PC-9 (cell line): ENCODE data around the gene CNPY3.

Experiments used
- EZH2 ChIP-seq: fragments of 200-600 bp; sonication (generic); IDR thresholded peaks from 2 replicates; pipeline ENCODE4 v1.8.0; 2017; ENCODE audit warnings: antibody characterized with exemption, low read depth
- TF ChIP-seq, protein P1 (sequence below): fragments of 200-600 bp; sonication (generic); conservative IDR thresholded peaks from 2 replicates; pipeline ENCODE4 v1.6.1; 2017; ENCODE audit warnings: mixed run types, antibody characterized with exemption, mild to moderate bottlenecking, moderate library complexity

DNA sequence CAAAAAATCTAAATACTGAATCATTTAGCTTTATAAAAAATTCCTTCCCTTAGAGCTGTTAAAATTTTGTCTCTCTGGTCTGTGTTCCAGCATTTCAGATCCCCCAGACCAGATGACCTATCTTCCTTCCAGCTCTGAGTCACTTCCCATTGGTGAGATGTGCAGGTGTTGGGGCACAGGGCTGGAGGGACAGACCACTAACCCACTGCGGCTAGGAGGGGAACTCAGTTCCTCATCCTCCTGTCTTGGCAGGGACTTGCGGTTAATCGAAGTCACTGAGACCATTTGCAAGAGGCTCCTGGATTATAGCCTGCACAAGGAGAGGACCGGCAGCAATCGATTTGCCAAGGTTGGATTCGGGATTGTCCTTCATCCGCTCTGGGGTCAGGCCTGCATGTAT is 6.0 kb downstream of the CNPY3 start:
- TF ChIP-seq, protein P1, sequence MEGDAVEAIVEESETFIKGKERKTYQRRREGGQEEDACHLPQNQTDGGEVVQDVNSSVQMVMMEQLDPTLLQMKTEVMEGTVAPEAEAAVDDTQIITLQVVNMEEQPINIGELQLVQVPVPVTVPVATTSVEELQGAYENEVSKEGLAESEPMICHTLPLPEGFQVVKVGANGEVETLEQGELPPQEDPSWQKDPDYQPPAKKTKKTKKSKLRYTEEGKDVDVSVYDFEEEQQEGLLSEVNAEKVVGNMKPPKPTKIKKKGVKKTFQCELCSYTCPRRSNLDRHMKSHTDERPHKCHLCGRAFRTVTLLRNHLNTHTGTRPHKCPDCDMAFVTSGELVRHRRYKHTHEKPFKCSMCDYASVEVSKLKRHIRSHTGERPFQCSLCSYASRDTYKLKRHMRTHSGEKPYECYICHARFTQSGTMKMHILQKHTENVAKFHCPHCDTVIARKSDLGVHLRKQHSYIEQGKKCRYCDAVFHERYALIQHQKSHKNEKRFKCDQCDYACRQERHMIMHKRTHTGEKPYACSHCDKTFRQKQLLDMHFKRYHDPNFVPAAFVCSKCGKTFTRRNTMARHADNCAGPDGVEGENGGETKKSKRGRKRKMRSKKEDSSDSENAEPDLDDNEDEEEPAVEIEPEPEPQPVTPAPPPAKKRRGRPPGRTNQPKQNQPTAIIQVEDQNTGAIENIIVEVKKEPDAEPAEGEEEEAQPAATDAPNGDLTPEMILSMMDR = no peak
- no peak for TF ChIP-seq EZH2
